HG03139 (cell line): ENCODE data around the gene USP9X.
"Not testable (repeated sequence)": the region's sequence is repeated elsewhere in the genome, so short reads cannot be mapped to it uniquely, and the experiment has no call there.

Source experiments
- ATAC-seq: cut with Tn5 transposase; IDR thresholded peaks from one replicate; pipeline ENCODE4 v1.9.1; 2021; ENCODE audit not compliant: unreplicated experiment

The USP9X gene

GRCh38 chrX:41276661-41277506, 191.6 kb downstream of the USP9X start:
- ATAC-seq = no peak

DNA sequence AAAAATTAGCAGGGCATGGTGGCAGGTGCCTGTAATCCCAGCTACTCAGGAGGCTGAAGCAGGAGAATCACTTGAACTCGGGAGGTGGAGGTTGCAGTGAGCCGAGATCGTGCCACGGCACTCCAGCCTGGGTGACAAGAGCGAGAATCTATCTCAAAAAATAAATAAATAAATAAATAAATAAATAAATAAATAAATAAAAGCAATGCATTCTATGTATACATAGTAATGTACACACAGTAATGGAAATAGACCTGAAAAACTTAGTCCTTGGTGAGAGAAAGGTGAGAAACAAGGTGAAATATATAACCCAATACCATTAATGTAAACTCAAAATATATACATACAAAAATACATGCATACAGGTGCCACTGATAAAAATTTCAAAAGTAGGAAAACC, 197.1 kb downstream of the USP9X start:
- ATAC-seq = not testable (repeated sequence)

GRCh38 chrX:41285928-41286327, 200.7 kb downstream of the USP9X start:
- ATAC-seq = not testable (repeated sequence)
